CD4-positive, alpha-beta T cell treated with Interleukin-4 for 1 hour (primary cell): ENCODE results near the gene UBP1.
"Not testable (repeated sequence)": the region's sequence is repeated elsewhere in the genome, so short reads cannot be mapped to it uniquely, and the experiment has no call there.

ENCODE experiments used
- DNase-seq, 2 donors: peaks; one replicate each; pipeline ENCODE4 v3.0.0-alpha.2; 2020 to 2022

The UBP1 gene

GRCh38 chr3:33388374-33389100, 51.7 kb downstream of the UBP1 start:
- DNase-seq, result no peak

DNA sequence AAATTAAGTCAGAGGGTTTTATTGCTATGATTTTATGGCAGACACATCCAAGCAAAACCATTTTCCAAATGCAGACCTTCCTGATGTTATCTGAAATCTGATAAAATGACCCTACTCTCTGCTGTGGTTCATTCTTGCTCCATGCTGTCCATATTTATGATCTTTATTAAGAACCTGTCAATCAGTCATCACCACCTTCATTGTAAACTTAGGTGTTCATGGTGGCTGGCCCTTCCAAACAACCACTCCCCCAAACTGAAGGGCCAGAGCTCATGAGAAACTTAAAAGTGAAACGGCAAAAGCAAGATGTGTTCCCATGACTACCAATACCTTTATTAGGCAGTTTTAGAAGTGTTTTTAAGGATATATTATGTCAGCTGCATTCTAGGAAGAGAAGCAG, 53.6 kb downstream of the UBP1 start:
- DNase-seq, result no peak

GRCh38 chr3:33385423-33385822, 54.8 kb downstream of the UBP1 start:
- DNase-seq, result peak in 1 of 2 donors; percentile 36

DNA sequence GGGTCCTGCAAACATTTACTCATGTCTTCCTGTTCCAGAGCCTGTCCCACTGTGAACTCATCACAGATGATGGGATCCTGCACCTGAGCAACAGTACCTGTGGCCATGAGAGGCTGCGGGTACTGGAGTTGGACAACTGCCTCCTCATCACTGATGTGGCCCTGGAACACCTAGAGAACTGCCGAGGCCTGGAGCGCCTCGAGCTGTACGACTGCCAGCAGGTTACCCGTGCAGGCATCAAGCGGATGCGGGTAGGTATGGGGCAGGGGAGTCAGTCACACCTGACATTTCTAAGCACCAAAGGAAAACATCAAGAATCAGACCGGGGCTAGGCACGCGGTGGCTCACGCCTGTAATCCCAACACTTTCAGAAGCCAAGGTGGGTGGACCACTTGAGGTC, 56.3 kb downstream of the UBP1 start:
- no peak for DNase-seq

- DNase-seq, result no peak
Observed at GRCh38 chr3:33380653-33381052, 59.6 kb downstream of the UBP1 start.

DNA sequence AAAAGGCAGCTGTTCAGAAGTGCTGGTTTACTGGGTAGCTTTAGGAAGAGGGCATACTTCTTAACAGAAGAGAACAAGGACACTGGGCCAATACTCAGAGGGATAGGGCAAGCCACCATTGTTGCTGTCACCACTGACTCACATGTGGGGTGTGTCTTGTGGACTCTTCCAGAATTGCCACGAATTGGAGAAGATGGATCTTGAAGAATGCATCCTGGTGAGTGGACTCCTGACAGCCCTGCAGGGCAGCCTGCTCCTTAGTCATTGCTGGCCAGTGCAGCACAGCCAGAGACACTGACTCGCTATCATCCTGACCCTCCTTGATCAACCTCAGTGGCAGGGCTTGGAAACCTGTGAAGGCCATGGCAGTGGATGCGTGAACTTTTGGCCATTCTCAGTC, 62.3 kb downstream of the UBP1 start:
- no peak for DNase-seq

DNA sequence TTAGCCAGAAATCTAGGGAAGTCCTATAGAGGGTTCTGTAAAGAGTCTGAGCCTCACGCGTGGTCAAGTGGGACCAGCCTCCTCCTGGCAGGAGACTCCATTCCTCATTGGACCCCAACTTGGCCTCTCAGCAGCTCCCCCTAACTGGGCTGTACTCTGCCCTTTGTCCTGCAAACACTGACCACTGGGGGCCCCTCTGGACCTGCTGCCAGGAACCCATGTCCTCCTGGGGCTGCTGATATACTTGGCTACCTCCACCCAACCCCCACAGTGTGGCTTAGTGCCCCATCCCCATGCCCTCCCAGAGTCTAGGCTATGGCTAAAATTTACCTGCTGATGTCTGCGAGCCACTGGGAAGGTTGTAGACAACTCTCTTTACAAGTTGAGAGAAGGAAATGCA, 62.7 kb downstream of the UBP1 start:
- no peak for DNase-seq

DNA sequence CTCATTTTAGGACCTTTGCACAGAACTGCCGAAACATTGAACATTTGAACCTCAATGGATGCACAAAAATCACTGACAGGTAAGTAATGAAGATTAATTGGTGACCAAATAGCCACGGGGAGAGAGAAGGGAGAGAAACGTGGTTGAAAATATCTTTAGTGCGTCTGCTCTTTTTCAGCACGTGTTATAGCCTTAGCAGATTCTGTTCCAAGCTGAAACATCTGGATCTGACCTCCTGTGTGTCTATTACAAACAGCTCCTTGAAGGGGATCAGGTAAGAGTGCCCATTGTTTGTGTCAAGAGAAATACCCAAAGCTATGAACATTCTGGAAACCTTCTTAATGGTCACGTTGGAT, 67.1 kb downstream of the UBP1 start:
- no peak for DNase-seq

DNA sequence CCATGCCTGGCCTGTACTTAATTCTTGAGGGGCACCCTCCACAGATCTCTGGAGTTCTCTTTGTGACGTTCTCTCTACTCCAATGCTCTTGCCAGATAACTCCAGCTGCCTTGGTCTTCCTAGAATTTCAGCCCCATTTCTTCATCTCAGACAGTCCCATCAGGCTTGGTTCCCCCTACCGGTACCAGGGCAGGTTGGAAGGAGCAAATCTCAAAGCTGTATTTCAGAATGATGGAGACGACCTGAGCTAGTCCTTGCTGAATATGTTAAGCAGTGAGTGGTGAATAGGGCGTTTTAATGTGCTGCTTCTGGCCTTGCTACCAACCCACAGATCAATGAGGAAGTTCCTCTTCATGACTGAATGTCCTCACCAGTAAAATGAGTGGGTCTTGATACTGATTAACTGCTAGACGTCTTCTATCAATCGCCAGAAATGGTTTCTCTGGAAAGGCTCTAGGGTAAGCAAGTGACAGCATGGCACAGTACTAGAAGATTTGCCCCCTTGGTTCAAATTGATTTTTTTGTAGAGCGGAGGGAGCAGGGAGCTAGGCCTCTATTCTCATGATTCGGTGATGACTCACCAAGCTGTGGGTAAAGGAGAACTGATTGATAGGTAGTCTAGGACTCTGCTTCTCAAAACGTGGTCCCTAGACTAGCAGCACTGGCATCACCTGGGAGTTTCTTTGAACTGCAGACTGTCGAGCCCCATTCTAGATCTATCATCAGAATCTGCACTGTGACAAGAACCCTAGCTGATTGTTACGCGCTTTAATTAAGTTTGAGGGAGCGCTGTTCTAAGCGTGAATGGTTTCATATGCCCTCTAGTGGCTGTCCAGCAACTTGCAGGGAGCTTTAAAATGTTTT, 67.8 kb downstream of the UBP1 start:
- peak; percentile 29 to 57 for DNase-seq

GRCh38 chr3:33364531-33365128, 75.6 kb downstream of the UBP1 start:
- DNase-seq, result no peak

DNA sequence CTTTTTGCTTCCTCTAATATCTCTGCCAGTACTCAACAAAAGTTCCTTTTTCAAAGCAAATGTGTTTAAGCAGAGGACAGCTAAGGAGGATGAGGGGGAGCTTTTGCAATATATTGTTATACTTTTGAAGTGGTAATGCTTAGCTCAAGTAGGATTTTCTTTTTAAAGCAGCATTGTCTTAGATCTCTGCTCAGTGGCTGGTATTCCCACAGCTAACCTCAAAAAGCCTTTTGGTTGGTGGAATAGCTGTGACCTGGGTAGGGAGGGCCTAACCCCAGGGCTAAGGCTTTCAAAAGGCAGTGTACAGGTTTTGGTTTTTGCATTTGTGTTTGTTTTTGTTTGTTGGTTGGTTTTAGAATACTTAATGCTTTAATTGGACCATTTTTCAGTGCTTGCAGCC, 76.1 kb downstream of the UBP1 start:
- DNase-seq, result no peak

- DNase-seq, result no peak
Observed at GRCh38 chr3:33363113-33363800, 76.9 kb downstream of the UBP1 start.

- no peak for DNase-seq
Observed at GRCh38 chr3:33360136-33360825, 79.9 kb downstream of the UBP1 start.

DNA sequence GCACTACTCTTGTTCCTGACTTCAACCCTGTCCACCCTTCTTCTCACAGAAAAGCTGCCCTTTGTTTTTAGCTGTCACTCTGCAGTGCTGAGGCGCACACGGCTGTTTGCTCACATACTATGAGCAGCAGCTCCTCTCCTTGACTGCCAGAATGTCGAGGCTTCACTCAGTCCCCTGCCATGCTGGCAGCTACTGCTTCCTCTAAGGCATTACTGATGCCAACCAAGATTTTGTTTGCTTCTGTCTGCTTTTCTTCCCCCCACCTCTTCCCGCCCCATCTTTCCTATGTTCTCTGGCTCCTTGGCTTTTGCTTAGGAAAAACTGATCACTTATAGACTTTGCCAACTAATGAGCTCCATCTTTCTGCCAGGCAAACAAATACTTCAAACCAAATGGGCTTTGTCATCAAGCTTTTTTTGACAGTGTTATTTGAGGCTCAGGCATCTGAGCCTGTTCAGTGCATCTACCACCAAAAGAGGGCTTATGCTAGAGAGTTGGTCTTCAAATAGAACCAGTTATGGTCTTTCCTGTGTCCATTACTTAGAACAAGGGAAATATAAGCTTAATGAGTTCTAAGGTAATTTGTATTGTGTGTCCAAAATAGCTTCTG, 81.9 kb downstream of the UBP1 start:
- no peak for DNase-seq

- no peak for DNase-seq
Observed at GRCh38 chr3:33355611-33356010, 84.6 kb downstream of the UBP1 start.

- DNase-seq, result no peak
Observed at GRCh38 chr3:33339758-33340157, 100.4 kb downstream of the UBP1 start.

- DNase-seq, result not testable (repeated sequence)
Observed at GRCh38 chr3:33338936-33339465, 101.2 kb downstream of the UBP1 start.
